IMR-90 (cell line): ENCODE measurements around the gene NKIRAS1. TPM values are rescaled to one million over a fixed set of nuclear protein-coding genes. Genes with fewer than 3 reads are reported as not detected.
A peak's percentile ranks its signal among the peaks of the same experiment; 100 is the strongest.

Experiments used
- ATAC-seq: fragments of 200-7000 bp; cut with Tn5 transposase; 2 replicates; pipeline ENCODE4 v1.9.1; 2020; ENCODE audit warnings: low read depth, mild to moderate bottlenecking, moderate library complexity
- BruUV-seq: library from RNA; stranded (reverse); fragments of 400-500 nt; replicated peaks from 2 replicates; lab custom pipeline; 2021; lab: Mats Ljungman, UMichigan
- CTCF ChIA-PET: fragments of 300-600 bp; formaldehyde crosslinking; extraction: SDS; loops from one replicate; lab custom pipeline; 2021; ENCODE audit warnings: antibody characterized with exemption; lab: Yijun Ruan, JAX
- POLR2A ChIA-PET: fragments of 300-600 bp; sonication (Branson Sonifier 250); formaldehyde crosslinking; loops from one replicate; lab custom pipeline; 2022; ENCODE audit warnings: antibody characterized with exemption; ENCODE audit not compliant: unreplicated experiment; lab: Charles Lee
- DNase-seq: peaks from one replicate; pipeline ENCODE4 v3.0.0; 2013
- H2AFZ ChIP-seq: replicated peaks from 2 replicates; pipeline ENCODE3; 2013; ENCODE audit warnings: low read length, mild to moderate bottlenecking; ENCODE audit not compliant: poor library complexity
- H2AK5ac ChIP-seq: 2 replicates; pipeline ENCODE4 v1.6.1; 2013; ENCODE audit warnings: low read depth, low read length, inconsistent platforms
- H2AK9ac ChIP-seq: replicated peaks from 2 replicates; pipeline ENCODE3; 2013; ENCODE audit warnings: mild to moderate bottlenecking, low read depth, low read length, moderate library complexity; ENCODE audit not compliant: poor library complexity
- H2BK120ac ChIP-seq: 2 replicates; pipeline ENCODE4 v1.6.1; 2013; ENCODE audit warnings: low read depth, low read length, inconsistent platforms
- H2BK15ac ChIP-seq: 3 replicates; pipeline ENCODE4 v1.6.1; 2013; ENCODE audit warnings: low read depth, low read length, inconsistent platforms
- H2BK20ac ChIP-seq: 2 replicates; pipeline ENCODE4 v1.6.1; 2013; ENCODE audit warnings: low read depth, mild to moderate bottlenecking, inconsistent platforms, low read length, moderate library complexity
- H2BK5ac ChIP-seq: 2 replicates; pipeline ENCODE4 v1.6.1; 2013; ENCODE audit warnings: mild to moderate bottlenecking, low read depth, low read length, inconsistent platforms; ENCODE audit not compliant: poor library complexity, severe bottlenecking
- H3K14ac ChIP-seq: replicated peaks from 2 replicates; pipeline ENCODE4 v1.6.1; 2013; ENCODE audit warnings: low read depth, low read length, inconsistent platforms
- H3K18ac ChIP-seq: 2 replicates; pipeline ENCODE4 v1.6.1; 2013; ENCODE audit warnings: low read depth, low read length, control low read depth
- H3K23ac ChIP-seq: 2 replicates; pipeline ENCODE4 v1.6.1; 2013; ENCODE audit warnings: low read depth, low read length, inconsistent platforms
- H3K27ac ChIP-seq: 2 replicates; pipeline ENCODE4 v1.5.1; 2013; ENCODE audit warnings: mild to moderate bottlenecking, control low read depth, low read length; ENCODE audit not compliant: insufficient read depth
- H3K27me3 ChIP-seq: 2 replicates; pipeline ENCODE4 v1.6.1; 2013; ENCODE audit warnings: low read length; ENCODE audit not compliant: control insufficient read depth, insufficient read depth
- H3K36me3 ChIP-seq: 2 replicates; pipeline ENCODE4 v1.6.1; 2013; ENCODE audit warnings: low read length, mixed read lengths; ENCODE audit not compliant: control insufficient read depth, insufficient read depth
- H3K4ac ChIP-seq: 2 replicates; pipeline ENCODE4 v1.6.1; 2013; ENCODE audit warnings: low read depth, low read length, inconsistent platforms
- H3K4me1 ChIP-seq: 2 replicates; pipeline ENCODE4 v1.6.1; 2013; ENCODE audit warnings: low read length, mixed read lengths; ENCODE audit not compliant: control insufficient read depth, insufficient read depth
- H3K4me2 ChIP-seq: 2 replicates; pipeline ENCODE4 v1.6.1; 2013; ENCODE audit warnings: low read depth, mild to moderate bottlenecking, control low read depth, low read length, moderate library complexity
- H3K4me3 ChIP-seq: 2 replicates; pipeline ENCODE4 v1.5.1; 2013; ENCODE audit warnings: low read depth, mild to moderate bottlenecking, control low read depth, low read length, moderate library complexity; ENCODE audit not compliant: insufficient read depth
- H3K56ac ChIP-seq: 2 replicates; pipeline ENCODE4 v1.6.1; 2013; ENCODE audit warnings: low read length, inconsistent platforms; ENCODE audit not compliant: insufficient read depth; ENCODE audit errors: extremely low read depth
- H3K79me1 ChIP-seq, 2 experiments: 2 replicates each; pipeline ENCODE4 v1.6.1; 2013; ENCODE audit warnings: low read length in 2 of 2, inconsistent platforms in 1 of 2, low read depth in 1 of 2
- H3K9ac ChIP-seq: 2 replicates; pipeline ENCODE4 v1.6.1; 2013; ENCODE audit warnings: low read depth, low read length, control low read depth
- H3K9me1 ChIP-seq: 2 replicates; pipeline ENCODE4 v1.6.1; 2013; ENCODE audit warnings: low read length, inconsistent platforms; ENCODE audit not compliant: insufficient read depth
- H3K9me3 ChIP-seq: 2 replicates; pipeline ENCODE4 v1.6.1; 2013; ENCODE audit warnings: low read length; ENCODE audit not compliant: control insufficient read depth, insufficient read depth
- H4K20me1 ChIP-seq: 2 replicates; pipeline ENCODE4 v1.6.1; 2013; ENCODE audit warnings: low read length, inconsistent platforms; ENCODE audit not compliant: insufficient read depth
- H4K5ac ChIP-seq: 2 replicates; pipeline ENCODE4 v1.6.1; 2013; ENCODE audit warnings: mild to moderate bottlenecking, low read depth, low read length, control low read depth
- H4K8ac ChIP-seq, 2 experiments: 2 replicates each; pipeline ENCODE4 v1.6.1; 2013; ENCODE audit warnings: low read depth in 2 of 2, low read length in 2 of 2, control low read depth in 1 of 2, inconsistent platforms in 1 of 2
- H4K91ac ChIP-seq: 2 replicates; pipeline ENCODE4 v1.6.1; 2013; ENCODE audit warnings: low read depth, low read length, inconsistent platforms; ENCODE audit not compliant: insufficient read depth
- BHLHE40 ChIP-seq: fragments of 150-350 bp; IDR thresholded peaks from 2 replicates; pipeline ENCODE4 v1.6.1; 2016; ENCODE audit warnings: mild to moderate bottlenecking, low read depth, low read length
- CHD1 ChIP-seq: IDR thresholded peaks from 2 replicates; pipeline ENCODE4 v1.6.1; 2012; ENCODE audit warnings: low read depth, low read length, improper control_type of control experiment
- CTCF ChIP-seq: conservative IDR thresholded peaks from 2 replicates; pipeline ENCODE4 v1.5.1; 2012; ENCODE audit warnings: mild to moderate bottlenecking, low read depth, low read length, improper control_type of control experiment
- ELK1 ChIP-seq: fragments of 150-350 bp; IDR thresholded peaks from 2 replicates; pipeline ENCODE4 v1.6.1; 2016; ENCODE audit warnings: low read depth, mild to moderate bottlenecking, low read length, moderate library complexity, borderline replicate concordance
- FOS ChIP-seq: fragments of 150-350 bp; IDR thresholded peaks from 2 replicates; pipeline ENCODE4 v1.6.1; 2016; ENCODE audit warnings: low read depth, low read length
- MAFK ChIP-seq: IDR thresholded peaks from 2 replicates; pipeline ENCODE4 v1.6.1; 2012; ENCODE audit warnings: low read depth, low read length, improper control_type of control experiment
- MAZ ChIP-seq: IDR thresholded peaks from 2 replicates; pipeline ENCODE4 v1.6.1; 2012; ENCODE audit warnings: low read depth, mild to moderate bottlenecking, low read length, improper control_type of control experiment, moderate library complexity, borderline replicate concordance
- POLR2A ChIP-seq: IDR thresholded peaks from 2 replicates; pipeline ENCODE4 v1.6.1; 2012; ENCODE audit warnings: mild to moderate bottlenecking, low read depth, low read length
- RAD21 ChIP-seq: IDR thresholded peaks from 2 replicates; pipeline ENCODE4 v1.6.1; 2012; ENCODE audit warnings: low read length, improper control_type of control experiment
- RCOR1 ChIP-seq: IDR thresholded peaks from 2 replicates; pipeline ENCODE4 v1.6.1; 2012; ENCODE audit warnings: mild to moderate bottlenecking, low read length, improper control_type of control experiment; ENCODE audit not compliant: insufficient replicate concordance
- RFX5 ChIP-seq: IDR thresholded peaks from 2 replicates; pipeline ENCODE4 v1.8.0; 2012; ENCODE audit warnings: low read depth, mild to moderate bottlenecking, low read length, moderate library complexity
- SMC3 ChIP-seq: fragments of 150-350 bp; IDR thresholded peaks from 2 replicates; pipeline ENCODE4 v1.6.1; 2016; ENCODE audit warnings: low read depth, mild to moderate bottlenecking, antibody characterized with exemption, low read length, moderate library complexity
- WGBS, 2 experiments: methylation state at CpG; one replicate each; pipeline versions ENCODE4 v1.1.5 to v1.1.7; 2013; ENCODE audit warnings: missing lambda C conversion rate in 2 of 2; ENCODE audit not compliant: insufficient read length in 1 of 2; ENCODE audit errors: extremely low coverage in 2 of 2; 5-methylcytosine and 5-hydroxymethylcytosine counted together
- dilution Hi-C: fragments of 300-500 bp; cut with HindIII; formaldehyde crosslinking; loops from one replicate; pipeline ENCODE4 v1.14.3; 2018; ENCODE audit warnings: low sequenced_read_pairs; ENCODE audit not compliant: unreplicated experiment
- in situ Hi-C: fragments of 300-500 bp; cut with MboI; formaldehyde crosslinking; loops from 3 replicates; pipeline ENCODE4 v1.14.3; 2019; ENCODE audit warnings: low sequenced_read_pairs, inconsistent platforms, mixed read lengths
- intact Hi-C: fragments of 100-400 bp; cut with micrococcal nuclease; formaldehyde crosslinking; loops from 2 replicates; pipeline ENCODE4 v1.10.0; 2022
- polyA plus RNA-seq, 3 experiments: library from polyadenylated mRNA; depleted of rRNA; stranded (reverse); fragments of >200 nt; gene quantifications; 2 replicates each; pipeline ENCODE4 v1.2.3, GENCODE V29; 2012; ENCODE audit warnings: low replicate concordance in 1 of 3
- total RNA-seq: library from RNA; depleted of rRNA; stranded (reverse); fragments of >200 nt; gene quantifications from 2 replicates; pipeline ENCODE4 v1.2.3, GENCODE V29; 2012

NKIRAS1 gene
- total and polyA plus RNA-seq, 2 of the 4 experiments (the other 2 are of a cell fraction): 6.1 to 6.8 TPM

- no peak for TF ChIP-seq RAD21
- TF ChIP-seq CHD1: peak; percentile 64; the same call in 1 of the 2 replicates
- 0 out of 2 replicates have a peak, but pooled peaks have one; percentile 2 for TF ChIP-seq FOS
These were observed at the start of gene NKIRAS1, which contains the start of gene RPL15 (continued) for GRCh38 chr3:23916886-23917678.

GRCh38 chr3:23966328-23966727, 49.5 kb upstream of the NKIRAS1 start:
- Histone ChIP-seq H3K27ac (no peak overlapping the region), H3K4me3 (no peak overlapping the region), H3K56ac (no peak overlapping the region), H2AK9ac (no peak overlapping the region), H3K36me3 (peaks cover 17% of the 10 kb centered on the region), H3K4ac (no peak overlapping the region), H3K9ac (no peak overlapping the region), H3K23ac (no peak overlapping the region), H3K18ac (no peak overlapping the region), H4K20me1 (peaks cover 9% of the 10 kb centered on the region; the same call in 1 of the 2 replicates), H3K4me1 (peaks cover 6% of the 10 kb centered on the region), H3K9me3 (no peaks in the 10 kb centered on the region), H2BK15ac (no peak overlapping the region), H2BK5ac (no peak overlapping the region), H2BK120ac (no peak overlapping the region), H4K5ac (no peak overlapping the region), H3K4me2 (no peak overlapping the region), H3K14ac (no peak overlapping the region), H4K8ac (no peak overlapping the region), H3K79me1 (peaks cover 27 to 54% of the 10 kb centered on the region in 2 experiments), H4K91ac (no peak overlapping the region), H2BK20ac (no peak overlapping the region), H3K9me1 (peaks cover 11% of the 10 kb centered on the region), H3K27me3 (no peaks in the 10 kb centered on the region), H2AFZ (no peak overlapping the region), H2AK5ac (no peak overlapping the region)
- TF ChIP-seq MAZ: no peak
- TF ChIP-seq CTCF: no peak
- TF ChIP-seq CHD1: no peak
- no peak for TF ChIP-seq POLR2A
- no peak for TF ChIP-seq ELK1
- TF ChIP-seq SMC3: no peak
- TF ChIP-seq BHLHE40: no peak
- no peak for TF ChIP-seq RCOR1
- TF ChIP-seq FOS: no peak
- no peak for TF ChIP-seq RFX5
- no peak for TF ChIP-seq RAD21
- no peak for TF ChIP-seq MAFK
- dilution Hi-C loops (no loop called here), intact Hi-C loops (no loop called here), in situ Hi-C loops (no loop called here)
- no TSS peak for BruUV-seq
- ChIA-PET POLR2A (no interaction called here), CTCF (no interaction called here)
- DNase-seq (peak; percentile 47), ATAC-seq (peak; percentile 53; the same call in 1 of the 2 replicates)
- WGBS, 2 experiments: no CpG with 5 or more reads among the region's 1 CpG
